GM12878 (cell line): ENCODE measurements around the gene PRR18. TPM values are rescaled to one million over a fixed set of nuclear protein-coding genes. Genes with fewer than 3 reads are reported as not detected.

Experiments
- ATAC-seq: fragments of 200-7000 bp; cut with Tn5 transposase; 3 replicates; pipeline ENCODE4 v1.9.1; 2020; ENCODE audit warnings: mild to moderate bottlenecking, moderate library complexity
- BruUV-seq: library from RNA; stranded (reverse); fragments of 400-500 nt; replicated peaks from 2 replicates; lab custom pipeline; 2021; lab: Mats Ljungman, UMichigan
- CTCF ChIA-PET: fragments of 300-600 bp; sonication (Branson Sonifier 250); formaldehyde crosslinking; extraction: SDS; loops from one replicate; lab custom pipeline; 2021; ENCODE audit warnings: inconsistent platforms; lab: Yijun Ruan, JAX
- POLR2A ChIA-PET: fragments of 350-600 bp; formaldehyde crosslinking; extraction: SDS; loops from one replicate; lab custom pipeline; 2021; ENCODE audit warnings: inconsistent platforms; lab: Charles Lee
- RAD21 ChIA-PET: fragments of 300-600 bp; sonication (Branson Sonifier 250); formaldehyde crosslinking; loops from one replicate; lab custom pipeline; 2023; ENCODE audit warnings: antibody characterized with exemption; ENCODE audit not compliant: unreplicated experiment; lab: Charles Lee
- SMC1A ChIA-PET: fragments of 300-600 bp; sonication (Branson Sonifier 250); formaldehyde crosslinking; loops from one replicate; lab custom pipeline; 2023; ENCODE audit not compliant: unreplicated experiment, uncharacterized antibody; lab: Charles Lee
- DNase-seq: peaks from one replicate; pipeline ENCODE4 v3.0.0-alpha.2; 2011; ENCODE audit warnings: low read depth, low spot score
- FAIRE-seq: peaks from 3 replicates; lab custom pipeline; 2011; peaks lifted over from hg19 to GRCh38; lab: Jason Lieb, UNC
- H2AFZ ChIP-seq: 2 replicates; pipeline ENCODE4 v1.6.0; 2011; ENCODE audit warnings: low read depth, low read length, control low read depth; ENCODE audit not compliant: control insufficient read depth
- H3K27ac ChIP-seq: 2 replicates; pipeline ENCODE4 v1.5.1; 2011; ENCODE audit warnings: control low read depth; ENCODE audit not compliant: control insufficient read depth, insufficient read depth
- H3K27me3 ChIP-seq, 2 experiments: replicated peaks in 1 of 2; 2 replicates each; pipeline versions ENCODE4 v1.6.0 to v1.6.1; 2011; ENCODE audit warnings: low read length in 1 of 2; ENCODE audit not compliant: control insufficient read depth in 2 of 2, insufficient read depth in 2 of 2
- H3K36me3 ChIP-seq, 2 experiments: 2 replicates each; pipeline ENCODE4 v1.5.1; 2011; ENCODE audit warnings: low read length in 1 of 2; ENCODE audit not compliant: control insufficient read depth in 2 of 2, insufficient read depth in 2 of 2
- H3K4me1 ChIP-seq: 2 replicates; pipeline ENCODE4 v1.6.1; 2011; ENCODE audit warnings: mild to moderate bottlenecking, low read length, moderate library complexity, mixed read lengths; ENCODE audit not compliant: control insufficient read depth, insufficient read depth
- H3K4me2 ChIP-seq: 2 replicates; pipeline ENCODE4 v1.6.0; 2011; ENCODE audit warnings: control low read depth; ENCODE audit not compliant: control insufficient read depth, insufficient read depth
- H3K4me3 ChIP-seq: fragments of 200-600 bp; sonication (generic); 2 replicates; pipeline ENCODE4 v1.5.1; 2016
- H3K79me2 ChIP-seq: 2 replicates; pipeline ENCODE4 v1.6.0; 2011; ENCODE audit warnings: low read length; ENCODE audit not compliant: control insufficient read depth, insufficient read depth
- H3K9ac ChIP-seq: 2 replicates; pipeline ENCODE4 v1.8.0; 2011; ENCODE audit warnings: low read length, control low read depth, mixed read lengths; ENCODE audit not compliant: control insufficient read depth, insufficient read depth
- H3K9me3 ChIP-seq: replicated peaks from 3 replicates; pipeline ENCODE4 v1.5.1; 2011; ENCODE audit warnings: mild to moderate bottlenecking, low read length; ENCODE audit not compliant: control insufficient read depth, insufficient read depth
- H4K20me1 ChIP-seq: 2 replicates; pipeline ENCODE4 v1.6.0; 2011; ENCODE audit not compliant: control insufficient read depth, insufficient read depth
- BCL3 ChIP-seq: IDR thresholded peaks from 2 replicates; pipeline ENCODE4 v1.6.1; 2011; ENCODE audit warnings: borderline replicate concordance, low read depth, mild to moderate bottlenecking, moderate library complexity, low read length; ENCODE audit not compliant: insufficient read depth, poor library complexity, severe bottlenecking
- CBX3 ChIP-seq: fragments of 200-600 bp; sonication (generic); IDR thresholded peaks from 2 replicates; pipeline ENCODE4 v1.6.1; 2016; ENCODE audit warnings: low read depth, borderline replicate concordance
- CHD1 ChIP-seq: IDR thresholded peaks from 2 replicates; pipeline ENCODE4 v1.6.1; 2012; ENCODE audit warnings: low read depth, low read length, improper control_type of control experiment
- EP300 ChIP-seq, 2 experiments: fragments of 150-350 bp in 1 of 2; IDR thresholded peaks; 2 replicates each; pipeline ENCODE4 v1.6.1; 2011 to 2012; ENCODE audit warnings: low read depth in 2 of 2, low read length in 2 of 2, borderline replicate concordance in 1 of 2, improper control_type of control experiment in 1 of 2, inconsistent platforms in 1 of 2; ENCODE audit not compliant: control insufficient read depth in 1 of 2
- FOXK2 ChIP-seq: fragments of 450-650 bp; IDR thresholded peaks from 2 replicates; pipeline ENCODE4 v1.6.1; 2017; ENCODE audit warnings: mild to moderate bottlenecking, moderate library complexity
- MEF2A ChIP-seq: IDR thresholded peaks from 2 replicates; pipeline ENCODE4 v1.6.1; 2011; ENCODE audit warnings: low read depth, mild to moderate bottlenecking, low read length, moderate library complexity; ENCODE audit not compliant: insufficient read depth
- MLLT1 ChIP-seq: fragments of 450-650 bp; IDR thresholded peaks from 2 replicates; pipeline ENCODE4 v1.6.1; 2016; ENCODE audit warnings: mild to moderate bottlenecking
- NFIC ChIP-seq: IDR thresholded peaks from 2 replicates; pipeline ENCODE4 v1.6.1; 2012; ENCODE audit warnings: low read depth, mild to moderate bottlenecking, inconsistent platforms, low read length, moderate library complexity
- NR2C1 ChIP-seq: fragments of 450-650 bp; IDR thresholded peaks from 2 replicates; pipeline ENCODE4 v1.6.1; 2017; ENCODE audit warnings: antibody characterized with exemption, mild to moderate bottlenecking, moderate library complexity
- PAX5 ChIP-seq: IDR thresholded peaks from 2 replicates; pipeline ENCODE4 v1.6.1; 2011; ENCODE audit warnings: low read depth, low read length, borderline replicate concordance
- PML ChIP-seq: IDR thresholded peaks from 2 replicates; pipeline ENCODE4 v1.6.1; 2012; ENCODE audit warnings: low read length, inconsistent platforms
- SUPT20H ChIP-seq: IDR thresholded peaks from 2 replicates; pipeline ENCODE4 v1.6.1; 2011; ENCODE audit warnings: low read depth, mild to moderate bottlenecking, low read length, moderate library complexity, borderline replicate concordance; ENCODE audit not compliant: control insufficient read depth
- TARDBP ChIP-seq: IDR thresholded peaks from 2 replicates; pipeline ENCODE4 v1.6.1; 2016; ENCODE audit warnings: borderline replicate concordance
- WGBS: methylation state at CpG from one replicate; pipeline ENCODE4 v1.1.6; 2016; ENCODE audit warnings: low lambda C conversion rate; ENCODE audit not compliant: insufficient replicate concordance, insufficient coverage; ENCODE audit errors: missing lambda C conversion rate; 5-methylcytosine and 5-hydroxymethylcytosine counted together
- in situ Hi-C: fragments of 300-500 bp; cut with MboI; formaldehyde crosslinking; loops from 9 replicates; pipeline ENCODE4 v1.14.3; 2018; ENCODE audit warnings: mixed read lengths
- intact Hi-C: fragments of 100-400 bp; cut with micrococcal nuclease; formaldehyde crosslinking; loops from one replicate; pipeline ENCODE4 v1.14.2; 2022; ENCODE audit not compliant: unreplicated experiment
- polyA plus RNA-seq, 11 experiments: library from polyadenylated mRNA; depleted of rRNA in 4 of 11; unstranded in 6 of 11; stranded (reverse) in 5 of 11; fragments of >200 nt; fragmentation: Nextera tagmentation in 4 of 11; fragmentation: Illumina TruSeq in 1 of 11; extraction: Ambion mirVana in 4 of 11; extraction: Trizol in 1 of 11; gene quantifications; 1 replicate in 1 of 11; 2 replicates in 10 of 11; pipeline versions ENCODE4 v1.2.1 to v1.2.3, GENCODE V29; 2011 to 2016; ENCODE audit warnings: inconsistent platforms in 2 of 11, missing spikeins in 2 of 11, low read depth in 1 of 11
- total RNA-seq, 4 experiments: library from RNA; depleted of rRNA in 3 of 4; stranded (reverse); fragments of >200 nt in 3 of 4; fragmentation: Illumina TruSeq in 1 of 4; extraction: Trizol in 1 of 4; gene quantifications; 2 replicates each; pipeline versions ENCODE4 v1.2.1 to v1.2.3, GENCODE V29; 2013 to 2021

The PRR18 gene
- total and polyA plus RNA-seq, 10 of the 15 experiments (the other 5 are each of a cell fraction or from before 2014, with no cell fraction given) = 0.13 to 8.2 (median 1.6) TPM

- Histone ChIP-seq H3K9ac (no peak overlapping the region), H3K4me3 (no peak overlapping the region), H3K4me2 (no peak overlapping the region), H2AFZ (no peak overlapping the region), H4K20me1 (0 out of 2 replicates have a peak, but pooled peaks cover 3% of the 10 kb centered on the region), H3K27me3 (no peaks in the 10 kb centered on the region), H3K4me1 (peaks cover 3% of the 10 kb centered on the region; the same call in 1 of the 2 replicates), H3K36me3 (peaks cover 0 to 11% of the 10 kb centered on the region in 2 experiments; a peak in 2 of 4 replicates), H3K9me3 (no peaks in the 10 kb centered on the region), H3K79me2 (peaks cover 41% of the 10 kb centered on the region), H3K27ac (no peak overlapping the region)
- FAIRE-seq (no peak), ATAC-seq (no peak), DNase-seq (no peak)
- in situ Hi-C loops (no loop called here), intact Hi-C loops (loop anchor here (10.0 kb wide), 1 partner anchor 811 kb away; the partner anchor contains the start of gene GPR31)
- POLR2A ChIA-PET = interaction anchor here (1.2 to 1.9 kb wide), 2 partner anchors 19 to 36 kb away, joined by 3 to 6 read pairs; no protein-coding TSS in a partner anchor
- CTCF ChIA-PET = interaction anchor here (0.5 to 2.7 kb wide), 3 partner anchors 10 to 37 kb away, joined by 3 to 21 read pairs (median 4); no protein-coding TSS in a partner anchor
- TF ChIP-seq SUPT20H (no peak), NR2C1 (no peak), MEF2A (no peak), CBX3 (no peak), BCL3 (no peak), MLLT1 (no peak), EP300 (IDR thresholded peaks at IDR 0.05; ENCODE audit: borderline replicate concordance in 1 of 2, control insufficient read depth in 1 of 2, low read depth in 2 of 2, low read length in 2 of 2) (no peak), CHD1 (no peak), NFIC (no peak), FOXK2 (no peak), TARDBP (no peak), PML (no peak), PAX5 (no peak)
- no TSS peak for BruUV-seq
- SMC1A ChIA-PET = interaction anchor here (0.8 to 3.0 kb wide), 4 partner anchors 8 to 68 kb away, joined by 4 to 18 read pairs (median 4); no protein-coding TSS in a partner anchor
- RAD21 ChIA-PET = interaction anchor here (0.6 to 1.0 kb wide), 2 partner anchors 21 to 37 kb away, joined by 3 read pairs; no protein-coding TSS in a partner anchor
- 93% methylated on average over 8 of the region's 8 CpGs for WGBS
Measured at GRCh38 chr6:166344240-166344639, 36.0 kb upstream of the PRR18 start.
